DMS153 treated with DMSO at 0.1 percent for 48 hours (cell line): Measurements from ENCODE around the gene FBLIM1.

Experiments
- DNase-seq: peaks from one replicate; lab custom pipeline; 2025; ENCODE audit not compliant: unreplicated experiment; lab: John Stamatoyannopoulos, UW

The FBLIM1 gene

DNA sequence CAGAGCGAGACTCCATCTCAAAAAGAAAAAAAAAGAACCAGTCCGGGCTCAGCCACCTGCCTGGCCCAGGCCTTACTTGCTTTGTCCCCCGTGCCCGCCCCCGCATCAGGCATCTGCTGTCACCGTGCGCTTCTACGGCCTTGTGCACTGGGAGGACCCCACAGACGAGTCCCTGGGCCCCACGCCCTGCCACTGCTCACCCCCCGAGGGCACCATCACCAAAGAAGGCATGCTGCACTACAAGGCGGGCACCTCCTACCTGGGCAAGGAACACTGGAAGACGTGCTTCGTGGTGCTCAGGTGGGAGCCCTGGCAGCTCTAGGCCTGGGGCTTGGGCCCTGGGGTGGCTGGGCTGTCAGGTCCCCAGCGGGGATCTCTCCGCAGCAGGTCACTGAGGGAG lies 28.2 kb upstream of the FBLIM1 start:
- DNase-seq: no peak

DNA sequence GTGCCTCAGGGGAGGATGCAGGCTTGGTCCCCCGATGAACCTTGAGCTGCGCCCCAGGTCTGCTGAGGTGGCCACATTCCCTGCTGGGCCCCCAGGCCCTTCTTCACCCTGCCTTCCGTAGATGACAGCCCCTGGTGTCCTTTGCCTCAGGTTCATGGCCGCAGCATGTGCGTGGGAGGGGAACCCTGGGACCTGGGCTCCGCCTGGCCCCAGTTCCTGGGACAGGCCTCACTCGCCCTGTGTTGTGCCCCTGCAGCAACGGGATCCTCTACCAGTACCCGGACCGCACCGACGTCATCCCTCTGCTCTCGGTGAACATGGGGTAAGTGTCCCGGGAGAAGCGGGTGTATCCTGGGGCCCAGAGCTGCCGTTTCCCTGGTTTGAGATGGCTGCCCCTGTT lies 27.7 kb upstream of the FBLIM1 start:
- DNase-seq: no peak

DNA sequence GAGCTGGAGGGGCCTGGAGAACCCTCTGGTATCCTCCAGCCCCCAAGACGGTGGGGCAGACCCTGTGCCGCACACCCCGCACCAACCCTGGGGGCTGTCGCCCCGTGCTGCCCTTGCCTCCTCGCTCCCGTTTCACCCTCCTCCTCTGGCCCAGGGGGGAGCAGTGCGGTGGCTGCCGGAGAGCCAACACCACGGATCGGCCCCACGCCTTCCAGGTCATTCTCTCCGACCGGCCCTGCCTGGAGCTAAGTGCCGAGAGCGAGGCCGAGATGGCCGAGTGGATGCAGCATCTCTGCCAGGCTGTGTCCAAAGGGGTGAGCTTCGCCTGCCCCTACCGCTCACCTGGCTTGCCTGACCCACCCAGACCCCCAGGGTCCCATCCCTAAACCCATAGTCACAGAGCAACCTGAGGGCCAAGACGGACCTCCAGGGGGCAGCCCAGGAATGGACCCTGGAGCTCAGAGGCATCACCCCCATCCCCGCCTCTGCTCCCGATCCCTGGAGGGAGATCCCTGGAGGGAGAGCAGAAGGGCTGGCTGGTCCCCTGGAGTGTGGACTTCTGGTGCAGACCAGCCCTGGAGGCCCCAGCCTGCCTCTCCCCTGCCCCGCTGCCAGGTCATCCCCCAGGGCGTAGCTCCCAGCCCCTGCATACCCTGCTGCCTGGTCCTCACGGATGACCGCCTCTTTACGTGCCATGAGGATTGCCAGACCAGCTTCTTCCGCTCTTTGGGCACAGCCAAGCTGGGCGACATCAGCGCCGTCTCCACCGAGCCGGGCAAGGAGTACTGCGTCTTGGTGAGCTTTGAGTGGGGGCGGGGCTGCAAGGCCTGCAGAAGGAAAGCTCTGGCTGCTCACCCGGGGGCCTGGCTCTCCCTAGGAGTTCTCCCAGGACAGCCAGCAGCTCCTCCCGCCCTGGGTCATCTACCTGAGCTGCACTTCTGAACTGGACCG lies 26.6 kb upstream of the FBLIM1 start:
- no peak for DNase-seq

DNA sequence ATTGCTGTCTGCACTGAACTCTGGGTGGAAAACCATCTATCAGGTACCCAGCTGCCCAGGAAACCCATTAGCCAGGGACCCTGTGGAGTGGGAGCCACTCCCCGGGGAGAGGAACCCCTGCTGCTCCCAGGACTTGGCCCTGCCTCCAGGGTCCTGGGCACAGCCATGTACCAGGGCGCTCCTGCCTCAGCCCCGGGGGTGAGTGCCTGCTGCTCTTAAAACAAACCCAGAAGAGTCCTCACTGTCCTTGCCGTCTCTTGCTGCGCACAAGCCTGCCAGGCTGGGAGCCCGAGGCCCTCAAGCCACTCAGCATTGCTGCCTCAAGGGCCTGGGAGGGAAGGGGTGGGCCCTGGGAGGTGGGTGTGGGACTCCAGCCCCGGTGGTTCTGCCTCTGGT lies 25.9 kb upstream of the FBLIM1 start:
- DNase-seq: no peak

DNA sequence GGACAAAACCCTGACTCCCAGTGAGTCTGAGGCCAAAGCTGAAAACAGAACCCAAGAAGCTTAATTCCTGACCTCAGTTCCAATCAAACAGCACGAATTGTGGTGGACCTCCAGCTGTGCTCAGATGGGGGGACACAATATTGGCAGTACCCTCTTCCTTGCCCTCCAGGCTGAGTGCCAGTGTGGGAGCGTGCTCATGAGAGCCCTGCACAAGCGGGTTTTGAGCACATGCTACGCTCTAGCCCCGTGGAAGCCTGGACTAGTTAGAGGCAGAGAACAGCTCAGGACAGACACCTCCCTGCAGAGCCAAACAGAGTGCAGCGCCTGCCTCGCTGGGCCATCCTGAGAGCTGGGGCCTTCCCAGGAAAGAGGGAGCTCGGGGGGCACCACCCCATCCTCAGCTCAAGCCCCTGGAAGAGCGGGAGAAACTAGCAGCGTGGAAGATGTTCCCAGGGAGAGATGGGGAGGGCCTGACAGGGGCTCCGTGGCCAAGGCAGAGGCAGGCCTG lies 25.3 kb upstream of the FBLIM1 start:
- DNase-seq: no peak

DNA sequence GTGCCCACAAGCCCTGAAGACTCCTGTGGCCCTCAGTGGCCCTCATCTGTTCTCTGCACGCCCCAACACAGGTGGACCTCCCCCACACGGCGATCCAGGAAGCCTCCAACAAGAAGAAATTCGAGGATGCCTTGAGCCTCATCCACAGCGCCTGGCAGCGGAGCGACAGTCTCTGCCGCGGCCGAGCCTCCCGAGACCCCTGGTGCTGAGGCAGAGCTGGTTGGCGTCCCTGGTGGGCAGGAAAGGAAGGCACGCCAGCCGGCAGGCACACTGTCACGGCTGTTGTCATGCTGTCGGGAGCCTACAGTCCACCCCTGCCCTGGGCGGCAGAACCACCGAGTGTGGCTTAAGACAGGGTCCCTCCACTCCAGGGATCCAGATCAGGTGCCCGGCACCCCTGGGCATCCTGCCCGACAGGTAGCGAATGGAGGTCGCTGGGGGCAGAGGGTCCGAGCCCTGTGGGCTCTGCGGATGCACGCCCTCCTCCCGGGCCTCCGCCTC lies 24.8 kb upstream of the FBLIM1 start:
- no peak for DNase-seq

DNA sequence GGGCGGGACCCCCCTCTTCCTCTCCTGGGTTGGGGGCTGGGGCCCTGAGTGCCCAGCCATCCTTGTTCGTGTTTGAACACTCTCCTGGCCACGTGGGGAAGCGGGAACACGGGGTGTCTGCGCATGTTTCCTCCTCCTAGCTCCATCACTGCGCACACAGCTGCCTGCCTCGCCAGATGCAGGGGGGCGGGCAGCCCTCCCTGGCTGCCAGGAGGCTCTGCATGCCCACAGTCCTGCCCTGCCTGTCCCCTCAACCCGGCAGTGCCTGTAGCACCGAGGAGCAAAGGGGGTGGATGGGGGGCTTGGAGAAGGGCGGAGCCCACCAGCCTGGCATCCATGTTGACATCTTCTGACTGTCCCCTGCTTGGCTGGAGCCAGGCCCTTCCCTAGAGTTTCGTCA lies 24.3 kb upstream of the FBLIM1 start:
- no peak for DNase-seq

DNA sequence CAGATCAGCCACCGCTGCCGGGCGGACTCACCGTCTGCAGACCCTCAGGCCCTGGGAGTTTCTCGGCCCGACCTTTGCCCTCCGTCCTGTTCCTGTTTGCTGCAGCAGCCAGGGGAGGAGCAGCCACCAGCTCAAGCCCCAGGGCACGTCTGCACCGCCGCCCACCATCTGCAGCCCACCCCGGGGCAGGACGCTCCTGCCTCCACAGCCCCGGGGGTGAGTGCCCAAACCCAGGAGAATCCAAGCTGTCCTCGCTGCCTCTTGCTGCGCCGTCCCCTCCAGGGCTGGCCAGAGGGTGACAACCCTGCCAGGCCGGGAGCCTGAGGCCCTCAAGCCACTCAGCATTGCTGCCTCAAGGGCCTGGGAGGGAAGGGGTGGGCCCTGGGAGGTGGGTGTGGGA lies 23.7 kb upstream of the FBLIM1 start:
- no peak for DNase-seq

DNA sequence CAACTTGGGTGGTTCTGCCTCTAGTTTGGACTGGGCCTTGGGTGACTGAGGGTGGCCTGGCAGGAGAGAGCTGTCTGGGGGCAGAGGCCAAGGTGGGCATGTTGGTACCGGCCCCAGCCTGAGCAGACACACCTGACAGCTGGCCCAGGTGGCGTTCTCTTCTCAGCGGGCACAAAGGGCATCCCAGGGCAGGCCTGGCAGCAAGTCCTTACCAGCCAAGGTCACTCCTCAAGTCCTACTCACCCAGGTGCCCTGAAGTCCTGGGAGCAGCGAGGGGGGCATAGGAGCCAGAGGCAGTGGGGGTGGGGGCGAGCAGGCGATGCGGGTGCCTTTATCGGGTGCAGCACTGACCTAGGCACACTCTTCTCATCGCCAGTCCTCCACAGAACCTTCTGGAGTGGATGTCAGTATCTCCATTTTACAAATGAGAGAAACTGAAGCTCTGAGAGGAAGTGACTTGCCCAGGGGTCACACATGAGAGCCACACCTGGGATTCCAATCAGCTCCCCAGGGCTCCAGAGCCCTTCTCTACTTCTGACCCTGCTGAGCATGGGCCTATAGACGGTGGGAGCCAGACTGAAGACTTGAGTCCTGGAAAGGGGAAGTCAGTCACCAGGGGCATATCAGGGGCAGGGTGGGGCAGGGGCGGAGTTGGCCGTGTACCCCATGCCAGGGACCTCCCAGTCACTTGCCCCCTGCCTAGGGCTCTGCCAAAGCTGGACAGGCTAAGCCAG lies 23.1 kb upstream of the FBLIM1 start:
- DNase-seq: no peak

DNA sequence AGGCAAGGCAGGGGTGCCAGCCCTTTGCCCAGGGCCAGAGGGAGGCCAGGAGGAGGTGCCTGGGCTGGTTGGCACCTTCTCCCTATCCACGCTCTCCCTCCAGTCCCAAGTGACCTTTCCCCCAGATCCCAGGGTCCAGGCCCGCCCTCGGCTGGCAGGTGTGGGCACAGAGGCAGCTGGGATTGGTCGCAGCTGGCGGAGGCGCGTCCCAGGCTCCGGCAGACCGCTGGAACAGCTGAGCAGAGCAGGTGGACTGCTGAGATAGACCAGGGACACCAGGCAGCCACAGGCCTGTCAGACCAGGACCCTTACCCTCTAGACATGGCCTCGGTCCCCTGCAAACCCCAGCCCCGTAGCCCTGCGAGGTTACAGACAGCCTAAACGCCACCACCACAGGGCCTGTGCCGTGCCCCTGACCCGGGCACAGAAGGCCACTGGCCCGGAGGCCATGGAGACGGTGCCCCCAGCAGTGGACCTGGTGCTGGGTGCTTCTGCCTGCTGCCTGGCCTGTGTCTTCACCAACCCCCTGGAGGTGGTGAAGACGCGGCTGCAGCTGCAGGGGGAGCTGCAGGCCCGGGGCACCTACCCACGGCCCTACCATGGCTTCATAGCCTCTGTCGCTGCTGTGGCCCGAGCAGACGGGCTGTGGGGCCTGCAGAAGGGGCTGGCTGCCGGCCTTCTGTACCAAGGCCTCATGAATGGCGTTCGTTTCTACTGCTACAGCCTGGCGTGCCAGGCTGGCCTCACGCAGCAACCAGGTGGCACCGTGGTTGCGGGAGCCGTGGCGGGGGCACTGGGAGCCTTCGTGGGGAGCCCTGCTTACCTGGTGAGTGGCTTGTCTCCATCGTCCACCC lies 22.3 kb upstream of the FBLIM1 start, which contains the start of gene SLC25A34:
TSS of gene SLC25A34 (plus strand) at position 221 of the 854 bp plus-strand sequence. CDS start at position 449, 228 bp downstream.
- DNase-seq: peak; percentile 57

DNA sequence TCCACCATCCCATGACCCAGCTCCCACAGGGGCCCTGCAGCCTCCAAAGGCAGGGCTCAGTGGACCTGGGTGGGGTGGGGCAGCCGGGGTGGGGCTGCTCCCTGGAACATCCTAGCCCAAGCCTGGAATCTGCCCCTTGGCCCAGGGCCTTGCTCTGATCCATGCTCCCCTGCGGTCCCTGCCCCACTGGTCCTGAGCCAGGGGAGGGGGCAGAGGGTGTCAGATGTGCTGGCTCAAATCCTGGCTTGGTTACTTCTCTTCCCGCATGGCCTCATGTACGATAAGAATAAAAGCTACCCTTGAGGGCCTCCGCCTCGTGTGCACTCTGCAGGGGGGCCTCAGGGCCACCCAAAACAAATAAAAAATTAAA lies 21.7 kb upstream of the FBLIM1 start:
- no peak for DNase-seq

DNA sequence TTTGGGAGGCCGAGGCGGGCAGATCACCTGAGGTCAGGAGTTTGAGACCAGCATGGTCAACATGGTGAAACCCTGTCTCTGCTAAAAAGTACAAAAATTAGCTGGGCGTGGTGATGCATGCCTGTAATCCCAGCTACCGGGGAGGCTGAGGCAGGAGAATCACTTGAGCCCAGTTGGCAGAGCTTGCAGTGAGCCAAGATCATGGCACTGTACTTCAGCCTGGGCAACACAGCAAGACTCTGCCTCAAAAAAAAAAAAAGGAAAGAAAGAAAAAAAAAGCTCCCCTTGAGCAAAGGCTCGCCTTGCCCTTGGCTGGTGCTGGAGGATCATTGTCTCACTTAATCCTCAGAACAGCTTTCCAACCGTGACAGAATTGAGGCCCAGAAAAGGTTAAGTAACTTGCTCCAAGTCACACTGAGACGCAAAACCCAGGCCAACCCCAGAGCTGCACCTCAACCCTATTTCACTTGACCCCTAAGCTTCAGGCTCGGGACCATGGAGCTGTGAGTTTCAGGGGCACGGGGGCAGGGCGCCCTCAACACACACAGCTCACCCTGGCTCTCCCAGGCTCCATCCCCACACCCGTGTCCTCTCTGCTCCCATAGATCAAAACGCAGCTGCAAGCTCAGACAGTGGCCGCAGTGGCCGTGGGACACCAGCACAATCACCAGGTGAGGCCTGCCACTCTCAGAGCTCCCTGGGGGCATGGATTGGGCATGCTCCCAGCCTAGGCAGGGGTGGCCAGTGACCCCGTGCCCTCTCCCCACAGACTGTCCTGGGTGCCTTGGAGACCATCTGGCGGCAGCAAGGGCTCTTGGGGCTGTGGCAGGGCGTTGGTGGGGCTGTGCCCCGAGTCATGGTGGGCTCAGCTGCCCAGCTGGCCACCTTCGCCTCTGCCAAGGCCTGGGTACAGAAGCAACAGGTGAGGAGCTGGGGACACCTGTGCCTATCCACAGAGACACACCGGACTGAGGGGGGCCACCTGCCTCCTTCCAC lies 21.0 kb upstream of the FBLIM1 start:
- DNase-seq: no peak

DNA sequence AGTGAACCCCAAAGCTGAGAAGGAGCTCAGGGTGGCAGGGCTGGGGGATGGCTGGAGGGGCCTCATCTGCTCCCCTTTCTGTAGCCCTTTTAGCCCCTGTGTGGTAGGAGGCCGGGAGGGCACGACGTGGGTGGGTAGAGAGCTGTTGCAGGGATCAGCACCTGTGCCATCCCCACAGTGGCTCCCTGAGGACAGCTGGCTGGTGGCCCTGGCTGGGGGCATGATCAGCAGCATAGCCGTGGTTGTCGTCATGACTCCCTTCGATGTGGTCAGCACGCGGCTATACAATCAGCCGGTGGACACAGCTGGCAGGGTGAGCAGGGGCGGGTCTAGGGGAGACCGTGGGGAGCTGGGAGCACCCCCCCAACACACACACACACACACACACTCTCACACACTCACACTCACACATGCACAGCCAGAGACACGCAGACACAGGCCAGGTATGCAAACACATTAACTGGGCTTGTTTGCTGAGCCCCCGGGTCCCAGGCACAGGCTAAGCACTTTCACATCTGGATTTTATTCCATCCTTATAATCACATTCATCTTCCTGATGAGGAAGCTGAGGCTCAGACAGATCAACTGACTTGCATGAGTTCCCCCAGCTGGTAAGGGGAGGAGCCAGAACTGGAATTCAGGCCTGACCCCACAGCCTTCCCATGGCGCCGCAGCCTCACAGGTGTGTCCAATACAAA lies 20.0 kb upstream of the FBLIM1 start:
- no peak for DNase-seq

DNA sequence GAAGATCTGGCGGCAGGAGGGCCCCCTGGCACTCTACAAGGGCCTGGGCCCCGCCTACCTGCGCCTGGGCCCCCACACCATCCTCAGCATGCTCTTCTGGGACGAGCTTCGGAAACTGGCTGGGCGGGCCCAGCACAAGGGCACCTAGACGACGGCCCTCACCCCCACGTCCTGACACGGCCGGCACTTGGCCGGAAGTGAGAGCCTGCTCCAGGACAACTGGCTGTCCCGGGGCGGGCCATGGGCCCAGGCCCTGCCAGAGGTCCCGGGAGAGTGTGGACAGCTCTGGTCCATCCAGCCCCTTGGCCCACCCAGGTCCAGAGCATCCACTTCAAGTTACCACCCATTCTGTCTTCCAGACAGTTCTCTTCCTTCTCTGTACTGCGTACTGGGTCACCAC lies 19.3 kb upstream of the FBLIM1 start:
- no peak for DNase-seq

DNA sequence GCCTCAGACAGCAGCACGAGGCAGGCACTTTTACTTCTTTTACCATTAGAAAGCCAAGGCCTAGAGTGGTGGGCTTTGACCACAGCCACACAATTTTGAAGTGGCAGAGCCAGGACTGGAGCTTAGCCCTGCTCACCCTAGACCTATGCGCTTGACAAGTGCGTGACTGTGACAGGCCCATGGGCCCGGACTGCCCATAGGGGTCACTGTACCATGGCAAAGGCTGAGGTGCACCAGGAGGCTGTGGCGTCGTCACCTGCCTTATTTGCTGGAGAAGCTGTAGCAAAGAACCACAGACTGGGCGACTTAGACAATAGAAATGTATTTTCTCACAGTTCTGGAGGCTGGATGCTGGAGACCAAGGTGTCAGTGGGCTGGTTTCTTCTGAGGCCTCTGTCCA lies 18.9 kb upstream of the FBLIM1 start:
- DNase-seq: no peak

DNA sequence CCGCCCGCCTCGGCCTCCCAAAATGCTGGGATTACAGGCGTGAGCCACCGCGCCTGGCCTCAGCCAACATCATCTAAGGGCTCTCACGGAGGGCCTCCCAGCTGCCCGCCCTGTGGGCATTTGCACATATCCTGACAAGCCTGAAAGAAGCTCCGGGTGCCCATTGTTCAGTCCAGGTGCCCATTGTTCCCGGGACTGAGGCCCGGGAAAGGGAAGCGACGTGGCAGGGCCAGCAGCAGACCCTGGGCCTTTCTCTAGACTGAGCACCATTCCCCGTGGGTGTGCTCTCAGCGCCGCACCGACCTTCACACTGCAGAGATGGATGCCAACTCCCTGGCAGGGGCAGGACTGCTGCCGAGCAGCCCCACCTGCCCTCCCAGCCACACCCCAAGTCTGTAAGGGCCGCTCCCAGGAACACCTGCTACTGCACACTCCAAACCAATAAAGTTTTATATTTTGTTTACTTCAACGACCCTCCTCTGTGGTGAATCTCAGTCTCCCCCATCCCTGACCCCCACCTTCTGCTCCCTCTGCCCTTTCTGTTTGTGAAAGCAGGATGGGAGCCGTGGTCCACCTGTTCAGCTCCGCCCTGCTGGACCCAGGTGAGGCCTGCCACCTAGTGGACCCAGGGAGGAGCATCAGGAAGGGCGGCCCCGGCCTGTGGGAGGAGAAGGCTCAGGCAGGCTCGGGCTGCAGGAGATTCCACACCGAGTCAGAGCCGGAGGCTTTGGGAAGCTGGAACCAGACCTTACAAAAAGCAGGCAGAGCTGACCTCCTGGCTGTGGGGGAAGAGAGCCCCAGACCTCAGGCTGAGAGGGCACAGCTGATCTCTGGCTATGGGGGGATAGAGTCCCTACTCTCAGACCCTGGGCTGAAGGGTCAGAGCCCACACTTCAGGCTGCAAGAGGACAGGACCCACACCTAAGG lies 17.4 kb upstream of the FBLIM1 start:
- DNase-seq: peak; percentile 84

DNA sequence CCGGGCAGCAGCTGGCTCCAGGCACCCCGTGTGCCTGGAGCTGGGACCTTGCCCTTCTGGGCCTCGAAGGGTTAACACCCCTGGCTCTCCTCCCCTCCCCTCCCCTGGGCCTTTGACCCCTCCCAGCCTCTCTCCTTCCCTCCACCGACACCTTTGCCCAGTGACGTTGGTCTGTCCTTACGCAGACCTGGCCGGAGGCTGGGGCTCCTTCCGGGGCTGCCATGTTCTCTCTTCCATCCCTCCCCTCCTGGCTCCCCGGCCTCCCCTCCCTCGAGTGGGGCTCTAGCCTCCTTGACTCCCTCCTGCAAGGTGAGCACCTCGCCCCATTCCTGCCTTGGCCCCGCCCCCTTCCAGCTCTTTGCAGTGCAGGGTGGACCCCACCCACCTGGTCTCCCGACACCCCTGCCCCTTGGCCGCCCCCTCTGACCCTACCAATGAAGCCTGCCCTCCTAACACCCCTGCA lies 16.2 kb upstream of the FBLIM1 start, which contains the start of gene TMEM82:
TSS of gene TMEM82 (plus strand) at position 161 of the 463 bp plus-strand sequence. CDS start at position 222, 61 bp downstream.
- no peak for DNase-seq
